GOT3 (cell line): Measurements from ENCODE around the gene TNIP3.
"Not testable (repeated sequence)": the region's sequence is repeated elsewhere in the genome, so short reads cannot be mapped to it uniquely, and the experiment has no call there.

Source experiments
- DNase-seq: peaks from one replicate; lab custom pipeline; 2025; ENCODE audit warnings: mixed read lengths; lab: John Stamatoyannopoulos, UW

The TNIP3 gene

GRCh38 chr4:121164291-121164690 lies at the start of gene TNIP3:
TNIP3 (minus strand) TSS chr4:121164321; CDS start chr4:121164125, 196 bp downstream.
- DNase-seq = no peak

GRCh38 chr4:121212806-121213205 lies 48.7 kb upstream of the TNIP3 start:
- no peak for DNase-seq

GRCh38 chr4:121209171-121209570 lies 45.0 kb upstream of the TNIP3 start:
- no peak for DNase-seq

- no peak for DNase-seq
Measured at GRCh38 chr4:121208244-121209007, 44.3 kb upstream of the TNIP3 start.

GRCh38 chr4:121205777-121206176 lies 41.7 kb upstream of the TNIP3 start:
- not testable (repeated sequence) for DNase-seq

GRCh38 chr4:121200795-121201472 lies 36.8 kb upstream of the TNIP3 start:
- no peak for DNase-seq

- no peak for DNase-seq
Measured at GRCh38 chr4:121199742-121200561, 35.8 kb upstream of the TNIP3 start.

GRCh38 chr4:121198251-121198650 lies 34.1 kb upstream of the TNIP3 start:
- DNase-seq = no peak

- no peak for DNase-seq
Measured at GRCh38 chr4:121195649-121196048, 31.5 kb upstream of the TNIP3 start.

- DNase-seq = no peak
Measured at GRCh38 chr4:121192480-121192879, 28.4 kb upstream of the TNIP3 start.

- no peak for DNase-seq
Measured at GRCh38 chr4:121192013-121192412, 27.9 kb upstream of the TNIP3 start.

- DNase-seq = no peak
Measured at GRCh38 chr4:121191361-121191760, 27.2 kb upstream of the TNIP3 start.

GRCh38 chr4:121190389-121190788 lies 26.3 kb upstream of the TNIP3 start:
- DNase-seq = no peak

GRCh38 chr4:121189326-121190215 lies 25.4 kb upstream of the TNIP3 start:
- no peak for DNase-seq

- no peak for DNase-seq
Measured at GRCh38 chr4:121187206-121187605, 23.1 kb upstream of the TNIP3 start.

- DNase-seq = no peak
Measured at GRCh38 chr4:121185960-121186359, 21.8 kb upstream of the TNIP3 start.

GRCh38 chr4:121183989-121184388 lies 19.9 kb upstream of the TNIP3 start:
- DNase-seq = no peak

- DNase-seq = no peak
Measured at GRCh38 chr4:121183361-121183760, 19.2 kb upstream of the TNIP3 start.

- DNase-seq = no peak
Measured at GRCh38 chr4:121182296-121182695, 18.2 kb upstream of the TNIP3 start.

- no peak for DNase-seq
Measured at GRCh38 chr4:121181493-121181892, 17.4 kb upstream of the TNIP3 start.

GRCh38 chr4:121180558-121180957 lies 16.4 kb upstream of the TNIP3 start:
- DNase-seq = no peak
